DND-41 (cell line): ENCODE results near the gene HMSD.
A peak's percentile ranks its signal among the peaks of the same experiment; 100 is the strongest.

Experiments used
- ATAC-seq: fragments of 200-7000 bp; cut with Tn5 transposase; 3 replicates; pipeline ENCODE4 v1.9.1; 2021; ENCODE audit warnings: low read depth; ENCODE audit not compliant: insufficient read depth
- DNase-seq: peaks from one replicate; pipeline ENCODE4 v3.0.0-alpha.2; 2020
- H2AFZ ChIP-seq: 2 replicates; pipeline ENCODE4 v1.6.0; 2012; ENCODE audit warnings: low read depth, low read length
- H3K27ac ChIP-seq: 2 replicates; pipeline ENCODE4 v1.5.1; 2012; ENCODE audit warnings: low read length, inconsistent platforms
- H3K27me3 ChIP-seq: fragments of 200-600 bp; sonication (generic); 2 replicates; pipeline ENCODE4 v1.6.0; 2012; ENCODE audit warnings: low read length, mild to moderate bottlenecking, inconsistent platforms; ENCODE audit not compliant: insufficient read depth, poor library complexity
- H3K36me3 ChIP-seq: 2 replicates; pipeline ENCODE4 v1.5.1; 2012; ENCODE audit warnings: low read length, inconsistent platforms; ENCODE audit not compliant: insufficient read depth
- H3K4me1 ChIP-seq: 2 replicates; pipeline ENCODE4 v1.5.1; 2012; ENCODE audit warnings: mild to moderate bottlenecking, low read length; ENCODE audit not compliant: insufficient read depth
- H3K4me2 ChIP-seq: 2 replicates; pipeline ENCODE4 v1.6.0; 2012; ENCODE audit warnings: mild to moderate bottlenecking, moderate library complexity, low read length, inconsistent platforms; ENCODE audit not compliant: insufficient read depth
- H3K4me3 ChIP-seq, 2 experiments: fragments of 200-600 bp in 1 of 2; shearing (Covaris generic) in 1 of 2; 2 replicates each; pipeline ENCODE4 v1.5.1; 2012 to 2016; ENCODE audit warnings: inconsistent platforms in 2 of 2, low read length in 2 of 2, mild to moderate bottlenecking in 2 of 2, low read depth in 1 of 2, moderate library complexity in 1 of 2
- H3K79me2 ChIP-seq: 2 replicates; pipeline ENCODE4 v1.6.0; 2012; ENCODE audit warnings: low read length, inconsistent platforms; ENCODE audit not compliant: insufficient read depth
- H3K9ac ChIP-seq: 2 replicates; pipeline ENCODE4 v1.6.0; 2012; ENCODE audit warnings: low read depth, mild to moderate bottlenecking, inconsistent platforms, low read length, moderate library complexity
- H3K9me3 ChIP-seq: 2 replicates; pipeline ENCODE4 v1.5.1; 2012; ENCODE audit warnings: low read length, moderate library complexity, mild to moderate bottlenecking, inconsistent platforms; ENCODE audit not compliant: insufficient read depth, severe bottlenecking
- H4K20me1 ChIP-seq: 2 replicates; pipeline ENCODE4 v1.6.0; 2012; ENCODE audit warnings: low read length; ENCODE audit not compliant: insufficient read depth
- EZH2 ChIP-seq: IDR thresholded peaks from 3 replicates; pipeline ENCODE4 v1.6.1; 2012; ENCODE audit warnings: borderline replicate concordance, low read depth, mild to moderate bottlenecking, moderate library complexity, low read length, inconsistent platforms; ENCODE audit not compliant: severe bottlenecking
- TF ChIP-seq, protein P1 (sequence below): IDR thresholded peaks from 2 replicates; pipeline ENCODE4 v1.5.1; 2012; ENCODE audit warnings: borderline replicate concordance, low read length, moderate library complexity, mild to moderate bottlenecking; ENCODE audit not compliant: poor library complexity, severe bottlenecking; ENCODE audit errors: extremely low read depth

HMSD gene

DNA sequence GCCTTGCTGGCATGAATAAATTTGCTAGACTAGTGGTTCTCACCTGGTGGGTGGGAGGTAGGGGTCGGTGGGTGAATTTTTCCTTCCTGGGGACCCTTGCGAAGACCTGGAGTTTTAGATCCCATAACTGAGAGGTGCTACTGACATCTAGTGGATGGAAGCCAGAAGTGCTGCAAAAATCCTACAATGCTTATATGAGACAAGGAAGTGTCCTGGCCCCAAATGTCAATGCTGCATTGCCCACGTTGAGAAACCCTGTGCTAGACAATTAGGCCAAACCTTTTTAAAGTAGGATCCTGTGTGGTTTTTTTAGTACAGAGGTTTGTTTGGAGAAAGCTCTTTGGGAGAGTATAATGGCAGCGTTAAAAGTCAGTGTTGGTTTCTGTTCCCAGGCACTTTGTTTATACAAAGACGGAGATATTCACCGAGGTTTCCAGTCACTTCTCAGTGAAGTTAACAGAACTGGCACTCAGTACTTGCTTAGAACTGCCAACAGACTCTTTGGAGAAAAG lies 30.4 kb downstream of the HMSD start:
- Histone ChIP-seq H3K9ac (peak overlapping the region; percentile 20), H3K4me1 (peaks cover 47% of the 10 kb centered on the region), H3K9me3 (no peaks in the 10 kb centered on the region), H3K79me2 (peaks cover 5% of the 10 kb centered on the region; the same call in 1 of the 2 replicates), H3K4me2 (peak overlapping the region; percentile 32; the same call in 1 of the 2 replicates), H3K36me3 (peaks cover 29% of the 10 kb centered on the region), H3K27me3 (no peaks in the 10 kb centered on the region), H3K4me3 (no peak overlapping the region), H2AFZ (peak overlapping the region; percentile 75), H4K20me1 (no peaks in the 10 kb centered on the region), H3K27ac (peak overlapping the region; percentile 61)
- DNase-seq (peak; percentile 70), ATAC-seq (peak; percentile 85)
- TF ChIP-seq, protein P1, sequence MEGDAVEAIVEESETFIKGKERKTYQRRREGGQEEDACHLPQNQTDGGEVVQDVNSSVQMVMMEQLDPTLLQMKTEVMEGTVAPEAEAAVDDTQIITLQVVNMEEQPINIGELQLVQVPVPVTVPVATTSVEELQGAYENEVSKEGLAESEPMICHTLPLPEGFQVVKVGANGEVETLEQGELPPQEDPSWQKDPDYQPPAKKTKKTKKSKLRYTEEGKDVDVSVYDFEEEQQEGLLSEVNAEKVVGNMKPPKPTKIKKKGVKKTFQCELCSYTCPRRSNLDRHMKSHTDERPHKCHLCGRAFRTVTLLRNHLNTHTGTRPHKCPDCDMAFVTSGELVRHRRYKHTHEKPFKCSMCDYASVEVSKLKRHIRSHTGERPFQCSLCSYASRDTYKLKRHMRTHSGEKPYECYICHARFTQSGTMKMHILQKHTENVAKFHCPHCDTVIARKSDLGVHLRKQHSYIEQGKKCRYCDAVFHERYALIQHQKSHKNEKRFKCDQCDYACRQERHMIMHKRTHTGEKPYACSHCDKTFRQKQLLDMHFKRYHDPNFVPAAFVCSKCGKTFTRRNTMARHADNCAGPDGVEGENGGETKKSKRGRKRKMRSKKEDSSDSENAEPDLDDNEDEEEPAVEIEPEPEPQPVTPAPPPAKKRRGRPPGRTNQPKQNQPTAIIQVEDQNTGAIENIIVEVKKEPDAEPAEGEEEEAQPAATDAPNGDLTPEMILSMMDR, result peak; percentile 97
- no peak for TF ChIP-seq EZH2

DNA sequence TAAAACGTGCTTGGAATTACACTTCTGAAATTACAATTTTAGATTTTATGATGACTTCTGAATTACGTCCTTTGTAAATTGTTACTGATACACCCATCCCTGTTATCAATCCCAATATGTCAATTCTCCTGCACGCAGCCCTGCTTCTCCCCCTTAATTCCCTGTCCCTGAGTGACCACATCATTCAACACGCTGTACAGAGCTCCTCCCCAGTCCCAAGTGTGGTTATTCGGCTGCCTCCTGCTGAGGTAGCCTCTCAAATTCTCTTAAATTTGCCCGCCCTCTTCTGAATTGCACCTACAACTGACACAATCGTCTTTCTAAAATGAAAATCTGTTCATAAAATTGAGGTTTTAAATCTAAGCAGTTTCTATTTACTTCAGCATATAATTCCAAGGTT lies 30.9 kb downstream of the HMSD start:
- H3K4me2 ChIP-seq, result peak overlapping the region; percentile 32; the same call in 1 of the 2 replicates
- no peak for ATAC-seq

DNA sequence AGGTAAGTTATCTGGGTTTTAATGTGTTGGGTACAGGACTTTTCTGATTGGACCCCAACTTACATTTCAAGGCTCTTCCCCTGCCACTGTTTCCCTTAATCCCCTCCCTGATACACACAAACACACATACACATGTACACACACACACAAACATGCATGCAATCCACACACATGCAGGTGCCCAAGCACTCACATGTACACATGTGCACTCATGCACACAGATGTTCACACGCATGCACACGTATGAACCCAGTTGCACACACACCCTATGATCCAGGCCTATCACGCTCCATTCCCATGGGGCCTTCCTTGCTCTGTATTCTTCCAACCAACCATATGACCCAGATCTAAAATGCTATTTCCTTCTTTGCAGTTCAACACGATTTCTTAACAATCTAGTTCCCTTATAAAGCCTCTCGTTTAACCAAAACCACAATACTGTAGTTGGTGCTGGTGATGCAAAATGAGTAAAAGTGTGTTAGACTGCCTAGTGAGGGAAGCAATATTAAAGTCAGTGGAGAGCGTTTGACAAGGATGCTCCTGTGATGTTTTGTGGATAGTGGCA lies 31.9 kb downstream of the HMSD start:
- no peak for TF ChIP-seq EZH2
- TF ChIP-seq, protein P1, result no peak
- no peak for DNase-seq
- peaks cover 29% of the 10 kb centered on the region for H3K36me3 ChIP-seq

More for the DNA sequence above, 30.9 kb downstream of the HMSD start:
- Histone ChIP-seq H3K36me3 (peaks cover 29% of the 10 kb centered on the region), H2AFZ (peak overlapping the region; percentile 75), H3K27me3 (no peaks in the 10 kb centered on the region), H3K4me3 (no peak overlapping the region), H3K79me2 (peaks cover 5% of the 10 kb centered on the region; the same call in 1 of the 2 replicates), H3K9ac (peak overlapping the region; percentile 20; the same call in 1 of the 2 replicates), H4K20me1 (no peaks in the 10 kb centered on the region), H3K4me1 (peaks cover 41% of the 10 kb centered on the region), H3K9me3 (no peaks in the 10 kb centered on the region), H3K27ac (peak overlapping the region; percentile 69)
- DNase-seq, result no peak
- no peak for TF ChIP-seq EZH2
- TF ChIP-seq, protein P1, result no peak

More for the DNA sequence above, 31.9 kb downstream of the HMSD start:
- H3K27ac ChIP-seq, result peak overlapping the region; percentile 69
- H3K27me3 ChIP-seq, result no peaks in the 10 kb centered on the region
- H3K4me3 ChIP-seq, result no peak overlapping the region
- H3K4me2 ChIP-seq, result no peak overlapping the region
- no peak overlapping the region for H2AFZ ChIP-seq
- no peaks in the 10 kb centered on the region for H3K9me3 ChIP-seq
- H3K9ac ChIP-seq, result peak overlapping the region; percentile 13; the same call in 1 of the 2 replicates
- H3K4me1 ChIP-seq, result peaks cover 33% of the 10 kb centered on the region
- 0 out of 3 replicates have a peak, but pooled peaks have one; percentile 13 for ATAC-seq
- no peaks in the 10 kb centered on the region for H4K20me1 ChIP-seq
- peaks cover 5% of the 10 kb centered on the region; the same call in 1 of the 2 replicates for H3K79me2 ChIP-seq
